DOHH2 (cell line): ENCODE results near the gene VWA3B.

ENCODE experiments used
- H3F3A ChIP-seq: fragments of 200-600 bp; sonication (generic), shearing (Covaris generic); 2 replicates; pipeline ENCODE4 v1.6.0; 2016; ENCODE audit warnings: antibody characterized with exemption, mild to moderate bottlenecking; ENCODE audit not compliant: control insufficient read depth, insufficient read depth
- H3K27ac ChIP-seq: fragments of 200-600 bp; sonication (generic); 2 replicates; pipeline ENCODE4 v1.5.1; 2014; ENCODE audit warnings: low read depth, mild to moderate bottlenecking, low read length, moderate library complexity
- H3K27me3 ChIP-seq: fragments of 200-600 bp; sonication (generic); 2 replicates; pipeline ENCODE4 v1.6.1; 2014; ENCODE audit warnings: mild to moderate bottlenecking, low read length, mixed read lengths; ENCODE audit not compliant: control insufficient read depth
- H3K36me3 ChIP-seq: fragments of 200-600 bp; sonication (generic); 2 replicates; pipeline ENCODE4 v1.6.1; 2014; ENCODE audit warnings: mild to moderate bottlenecking, low read length, moderate library complexity, mixed read lengths; ENCODE audit not compliant: control insufficient read depth
- H3K4me1 ChIP-seq: fragments of 200-600 bp; sonication (generic); 2 replicates; pipeline ENCODE4 v1.6.1; 2014; ENCODE audit warnings: mild to moderate bottlenecking, low read length, mixed read lengths; ENCODE audit not compliant: control insufficient read depth
- H3K4me2 ChIP-seq: fragments of 200-600 bp; sonication (generic); 2 replicates; pipeline ENCODE4 v1.6.0; 2014; ENCODE audit warnings: mild to moderate bottlenecking, low read length, moderate library complexity
- H3K4me3 ChIP-seq: fragments of 200-600 bp; sonication (generic); 2 replicates; pipeline ENCODE4 v1.5.1; 2014; ENCODE audit warnings: mild to moderate bottlenecking, low read length, mixed read lengths
- H3K79me2 ChIP-seq: fragments of 200-600 bp; sonication (generic); 2 replicates; pipeline ENCODE4 v1.6.1; 2014; ENCODE audit warnings: mild to moderate bottlenecking, low read length, mixed read lengths; ENCODE audit not compliant: control insufficient read depth
- H3K9me2 ChIP-seq: fragments of 200-600 bp; sonication (generic); replicated peaks from 2 replicates; pipeline ENCODE4 v1.6.1; 2014; ENCODE audit warnings: mild to moderate bottlenecking, low read length, mixed read lengths; ENCODE audit not compliant: control insufficient read depth
- H3K9me3 ChIP-seq: fragments of 200-600 bp; sonication (generic); 2 replicates; pipeline ENCODE4 v1.6.1; 2014; ENCODE audit warnings: antibody characterized with exemption, low read length, mixed read lengths; ENCODE audit not compliant: control insufficient read depth, insufficient read depth
- H4K20me1 ChIP-seq: fragments of 200-600 bp; sonication (generic); 2 replicates; pipeline ENCODE4 v1.6.0; 2014; ENCODE audit warnings: low read depth, mild to moderate bottlenecking, antibody characterized with exemption, low read length, moderate library complexity; ENCODE audit not compliant: control insufficient read depth, insufficient read depth
- CTCF ChIP-seq: fragments of 200-600 bp; sonication (generic); IDR thresholded peaks from one replicate; pipeline ENCODE4 v1.5.1; 2014; ENCODE audit warnings: antibody characterized with exemption, mild to moderate bottlenecking, low read depth, low read length; ENCODE audit not compliant: poor library complexity, severe bottlenecking
- EZH2phosphoT487 ChIP-seq: fragments of 200-600 bp; sonication (generic); IDR thresholded peaks from 2 replicates; pipeline ENCODE4 v1.6.1; 2017; ENCODE audit warnings: borderline replicate concordance, mild to moderate bottlenecking, antibody characterized with exemption, low read length, moderate library complexity, mixed read lengths

VWA3B gene

GRCh38 chr2:98185801-98186200 is 98.8 kb downstream of the VWA3B start:
- no peaks in the 10 kb centered on the region for H3K9me2 ChIP-seq
- H3K4me2 ChIP-seq = no peak overlapping the region
- H3F3A ChIP-seq = no peaks in the 10 kb centered on the region
- no peaks in the 10 kb centered on the region for H4K20me1 ChIP-seq
- H3K36me3 ChIP-seq = no peaks in the 10 kb centered on the region
- TF ChIP-seq CTCF (no peak), EZH2phosphoT487 (no peak)
- peaks cover 6% of the 10 kb centered on the region; the same call in 1 of the 2 replicates for H3K27me3 ChIP-seq
- H3K4me3 ChIP-seq = no peak overlapping the region
- no peaks in the 10 kb centered on the region for H3K9me3 ChIP-seq
- no peak overlapping the region for H3K27ac ChIP-seq
- H3K79me2 ChIP-seq = no peaks in the 10 kb centered on the region
- H3K4me1 ChIP-seq = no peaks in the 10 kb centered on the region

- Histone ChIP-seq H3F3A (no peaks in the 10 kb centered on the region), H3K36me3 (no peaks in the 10 kb centered on the region), H4K20me1 (no peaks in the 10 kb centered on the region), H3K9me3 (no peaks in the 10 kb centered on the region), H3K4me3 (no peak overlapping the region), H3K27ac (no peak overlapping the region), H3K27me3 (peaks cover 9% of the 10 kb centered on the region), H3K9me2 (no peaks in the 10 kb centered on the region), H3K4me1 (no peaks in the 10 kb centered on the region), H3K79me2 (no peaks in the 10 kb centered on the region), H3K4me2 (no peak overlapping the region)
- TF ChIP-seq EZH2phosphoT487 (no peak), CTCF (no peak)
Measured at GRCh38 chr2:98187194-98187593, 100.2 kb downstream of the VWA3B start.

GRCh38 chr2:98188351-98189046 is 101.5 kb downstream of the VWA3B start:
- no peak overlapping the region for H3K27ac ChIP-seq
- no peaks in the 10 kb centered on the region for H3K9me2 ChIP-seq
- peaks cover 9% of the 10 kb centered on the region for H3K27me3 ChIP-seq
- no peak overlapping the region for H3K4me3 ChIP-seq
- no peaks in the 10 kb centered on the region for H3K36me3 ChIP-seq
- H3K9me3 ChIP-seq = no peaks in the 10 kb centered on the region
- H3K4me2 ChIP-seq = no peak overlapping the region
- no peaks in the 10 kb centered on the region for H4K20me1 ChIP-seq
- H3K4me1 ChIP-seq = no peaks in the 10 kb centered on the region
- TF ChIP-seq EZH2phosphoT487 (no peak), CTCF (peak; percentile 23)
- H3F3A ChIP-seq = no peaks in the 10 kb centered on the region
- no peaks in the 10 kb centered on the region for H3K79me2 ChIP-seq
